IPS-NIHi7 (cell line): Measurements from ENCODE around the gene GALNT3.

Source experiments
- DNase-seq: peaks from one replicate; pipeline ENCODE4 v3.0.0; 2012; ENCODE audit warnings: mixed read lengths; ENCODE audit errors: extremely low spot score

Gene GALNT3

DNA sequence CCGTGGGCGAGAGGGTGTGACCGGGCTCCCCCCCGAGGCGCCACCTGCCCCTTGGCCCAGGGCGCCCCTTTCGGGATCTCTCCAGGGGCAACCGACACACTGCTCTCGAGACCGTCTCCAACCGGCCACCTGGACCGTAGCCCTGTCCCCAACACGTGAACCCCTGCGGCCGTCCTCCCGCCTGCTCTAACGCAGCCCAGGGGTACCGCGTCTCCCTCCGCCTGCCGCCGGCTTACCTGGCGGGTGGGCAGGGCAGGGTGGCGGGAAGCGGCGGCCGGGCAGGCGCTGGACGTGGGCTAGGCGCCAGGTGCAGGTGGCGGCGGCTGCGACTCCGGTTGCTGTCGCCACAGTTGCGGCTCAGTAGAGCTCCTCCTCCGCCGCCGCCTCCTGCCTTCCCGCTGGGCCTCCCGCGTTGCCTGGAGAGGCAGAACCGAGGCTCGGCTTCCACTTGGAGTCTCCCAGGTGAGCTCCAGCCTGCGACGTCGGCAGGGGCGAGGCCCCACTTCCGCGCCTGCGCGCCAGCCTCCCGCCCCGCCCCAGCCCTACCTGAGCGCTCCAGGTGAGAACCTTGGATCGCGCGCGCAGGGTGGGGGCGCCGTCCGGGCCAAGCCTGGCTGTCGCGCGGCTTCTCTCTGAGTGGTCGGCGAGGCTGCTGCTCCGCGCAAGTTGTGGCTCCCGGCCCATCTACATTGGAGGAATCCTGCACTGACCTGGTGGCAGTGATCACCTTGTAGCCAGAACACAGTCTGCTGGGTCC, at the start of gene GALNT3:
TSS of gene GALNT3 (minus strand) at position 469 of the 757 bp plus-strand sequence. CDS start 23,547 bp downstream, outside the sequence.
- DNase-seq, result peak; percentile 89

DNA sequence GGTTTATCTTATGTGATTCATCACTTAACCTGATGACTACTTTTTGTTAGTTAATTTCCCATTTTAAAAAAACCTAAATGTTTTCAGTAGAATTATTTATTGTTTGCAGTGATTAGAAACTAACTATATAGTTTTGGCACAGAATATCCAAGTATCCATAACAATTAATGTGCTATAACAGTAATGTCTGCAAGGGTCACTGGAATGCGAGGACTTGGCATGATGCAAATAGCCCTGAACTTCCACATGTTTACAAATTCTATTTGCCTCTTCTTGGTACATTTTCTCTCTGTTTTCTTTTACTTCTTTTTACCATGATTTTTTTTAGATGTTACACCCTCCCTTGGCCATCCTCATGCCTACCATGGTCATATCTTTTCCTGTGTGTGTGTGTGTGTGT, 49.3 kb upstream of the GALNT3 start:
- DNase-seq, result no peak

DNA sequence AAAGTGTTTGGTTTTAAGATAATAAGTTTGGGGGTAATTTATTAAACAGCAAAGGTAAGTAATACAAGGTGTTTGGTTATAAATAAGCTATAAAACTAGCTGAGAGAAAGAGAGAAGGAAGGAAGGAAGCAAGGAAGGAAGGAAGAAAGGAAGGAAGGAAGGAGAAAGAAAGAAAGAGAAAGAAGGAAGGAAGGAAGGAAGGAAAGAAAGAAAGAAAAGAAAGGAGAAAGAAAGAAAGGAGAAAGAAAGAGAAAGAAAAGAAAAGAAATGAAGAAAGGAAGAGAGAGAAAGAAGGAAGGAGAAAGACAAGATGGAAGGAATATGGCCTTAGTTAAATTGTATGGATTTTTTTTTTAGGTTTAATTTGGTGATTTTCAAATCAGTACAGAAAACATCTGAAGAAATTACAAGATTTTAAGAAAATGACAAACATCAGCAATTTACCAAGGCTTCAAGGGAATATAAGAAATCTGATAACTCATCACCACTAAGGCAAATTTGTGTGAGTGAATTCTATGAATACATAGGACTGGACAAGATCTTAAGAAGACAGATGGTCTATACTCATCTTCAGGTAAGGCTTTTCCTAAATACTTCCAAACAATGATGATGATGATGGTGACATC, 46.4 kb upstream of the GALNT3 start:
- no peak for DNase-seq

DNA sequence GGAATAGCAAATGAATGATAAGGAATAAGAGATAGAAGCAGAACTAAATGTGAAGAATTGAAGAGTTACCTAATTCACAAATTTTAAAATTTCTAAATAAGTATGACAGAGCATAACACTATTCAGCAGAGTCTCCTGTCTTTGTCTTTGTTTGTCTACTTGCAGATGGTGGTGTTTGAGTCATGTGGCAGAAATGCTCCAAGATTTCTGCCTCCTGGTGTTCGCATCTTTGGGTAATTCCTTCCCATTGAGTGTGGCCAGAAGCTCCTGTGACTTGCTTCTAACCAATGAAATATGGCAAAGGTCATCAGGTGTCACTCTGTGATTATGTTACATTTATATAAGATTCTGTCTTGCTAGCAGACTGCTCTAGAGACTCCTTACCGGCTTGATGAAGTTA, 45.6 kb upstream of the GALNT3 start:
- DNase-seq, result no peak

DNA sequence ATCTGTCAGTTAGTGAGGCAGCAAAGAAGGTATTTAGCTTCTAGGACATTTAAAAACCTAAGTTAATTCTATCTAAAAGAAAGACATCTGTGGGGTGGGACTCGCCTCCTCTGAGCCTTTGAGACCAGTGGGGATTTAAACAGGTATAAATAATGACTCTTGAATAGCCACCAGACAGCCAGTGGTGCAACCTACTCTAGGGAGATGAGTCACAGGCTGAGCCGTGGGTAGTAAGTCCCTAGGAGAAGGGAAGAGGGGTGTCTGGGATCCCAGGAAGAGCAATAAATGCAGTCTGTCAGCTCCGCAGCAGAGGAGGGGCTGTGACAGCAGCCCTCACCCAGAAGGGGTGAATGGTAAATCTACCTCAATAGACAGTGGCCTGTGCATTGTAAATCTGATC, 43.1 kb upstream of the GALNT3 start:
- DNase-seq, result peak; percentile 46

DNA sequence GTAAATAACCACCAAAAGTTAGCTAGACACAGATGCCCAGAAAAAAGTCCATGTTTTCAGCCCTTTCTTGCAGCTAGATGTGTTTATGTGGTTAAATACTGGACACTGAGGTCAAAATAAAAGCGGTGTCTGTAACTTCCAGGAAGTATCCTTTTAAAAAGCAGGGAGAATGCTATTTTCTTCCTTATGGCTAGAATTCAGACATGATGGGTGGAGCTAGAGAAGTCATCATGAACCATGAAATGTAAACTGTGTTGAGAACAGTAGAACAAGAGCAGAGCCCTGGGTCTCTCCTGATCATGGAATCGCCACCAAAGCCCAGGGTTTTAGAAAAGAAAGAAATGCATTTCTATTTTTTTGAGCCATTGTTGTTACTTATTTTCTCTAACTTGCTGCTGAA, 41.3 kb upstream of the GALNT3 start:
- DNase-seq, result no peak

DNA sequence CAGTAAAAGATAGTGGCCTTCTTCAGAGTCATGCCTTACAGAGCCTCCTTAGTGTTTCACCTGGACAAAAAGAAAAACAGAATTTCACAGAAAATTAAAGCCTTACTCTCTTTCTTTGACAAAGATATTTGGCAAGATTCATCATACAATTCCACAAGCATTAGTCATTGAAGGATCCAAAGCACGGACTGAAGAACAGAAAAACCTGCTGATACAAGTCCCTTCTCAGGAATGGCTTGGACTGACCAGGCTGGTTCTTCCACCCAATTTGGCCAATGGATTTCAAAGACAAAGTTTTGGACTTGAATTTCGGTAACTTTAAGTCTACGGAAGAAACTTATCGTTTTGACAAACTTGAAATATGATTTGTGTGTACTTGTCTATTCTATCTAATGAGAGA, 39.1 kb upstream of the GALNT3 start:
- no peak for DNase-seq

DNA sequence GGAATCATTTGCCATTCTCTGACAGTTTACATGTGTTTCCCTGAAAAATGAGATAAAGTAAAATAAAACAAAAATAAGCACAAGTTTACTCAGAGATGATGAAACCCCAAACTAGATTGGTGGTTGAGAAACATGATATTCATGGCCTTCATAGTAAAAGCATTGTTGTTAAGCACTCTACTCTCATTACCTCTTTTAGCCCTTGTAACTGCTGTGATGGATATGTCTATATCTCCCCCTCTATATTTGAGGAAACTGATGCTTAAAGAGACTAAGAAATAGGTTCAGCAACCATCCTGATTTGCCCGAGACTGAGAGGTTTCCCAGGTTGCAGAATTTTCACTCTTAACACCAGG, 33.9 kb upstream of the GALNT3 start:
- DNase-seq, result no peak

DNA sequence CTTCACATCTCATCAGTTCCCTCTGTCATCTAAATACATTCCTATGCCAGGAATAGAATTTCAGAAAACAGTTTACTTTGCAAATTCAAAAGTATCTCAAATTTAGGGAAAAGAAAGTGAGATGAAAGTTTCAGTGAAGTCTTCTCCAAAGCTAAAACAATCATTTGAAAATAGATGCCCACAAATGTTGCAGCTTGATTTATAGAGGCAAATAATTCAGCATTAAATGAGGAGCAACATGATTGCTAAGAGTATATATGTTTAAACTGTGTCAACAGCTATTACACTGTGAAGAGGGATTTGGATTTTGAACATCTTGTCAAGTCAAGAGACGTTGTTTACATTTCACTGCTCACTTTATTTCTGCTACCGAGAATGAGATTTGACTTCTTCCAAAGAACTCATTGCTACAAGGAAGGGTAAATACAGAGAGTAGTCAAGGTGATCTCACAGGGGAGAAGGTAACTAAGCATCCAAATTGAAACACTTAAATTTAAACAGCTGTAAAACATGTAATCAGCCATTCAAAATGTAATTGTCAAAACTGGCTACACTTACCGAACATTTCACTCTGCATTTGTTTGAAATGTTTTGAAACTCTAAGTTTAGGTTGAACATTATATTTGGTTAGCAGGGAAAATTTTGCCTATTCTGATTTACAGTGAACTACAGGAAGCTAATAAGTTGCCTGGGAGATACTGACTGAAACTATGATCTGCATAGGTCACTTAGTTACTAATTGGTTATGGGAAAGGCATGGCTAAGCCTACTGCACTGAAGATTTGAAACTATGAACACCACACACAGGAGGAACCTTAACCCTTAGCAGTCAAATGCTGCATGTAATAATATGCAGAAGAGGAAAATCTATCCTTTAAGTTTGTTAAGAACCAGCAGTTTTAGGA, 33.2 kb upstream of the GALNT3 start:
- no peak for DNase-seq

DNA sequence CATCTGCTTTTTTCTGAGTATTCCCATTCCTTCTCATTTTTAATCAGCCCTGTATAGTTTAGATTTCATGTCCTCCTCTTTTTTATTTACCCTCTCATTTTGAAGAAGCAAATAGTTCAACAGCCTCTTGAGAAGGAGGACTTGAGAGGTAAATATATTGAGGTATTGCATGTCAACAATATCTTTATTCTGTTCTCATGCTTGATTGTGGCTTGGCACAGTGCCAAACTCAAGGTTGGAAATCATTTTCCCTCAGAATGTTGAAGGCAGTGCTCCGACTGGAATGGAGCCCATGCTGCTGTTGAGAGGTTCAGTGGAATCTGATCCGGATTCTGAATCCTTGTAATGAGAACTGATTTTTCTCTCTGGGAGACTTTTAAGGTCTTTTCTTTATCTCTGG, 31.0 kb upstream of the GALNT3 start:
- DNase-seq, result no peak

DNA sequence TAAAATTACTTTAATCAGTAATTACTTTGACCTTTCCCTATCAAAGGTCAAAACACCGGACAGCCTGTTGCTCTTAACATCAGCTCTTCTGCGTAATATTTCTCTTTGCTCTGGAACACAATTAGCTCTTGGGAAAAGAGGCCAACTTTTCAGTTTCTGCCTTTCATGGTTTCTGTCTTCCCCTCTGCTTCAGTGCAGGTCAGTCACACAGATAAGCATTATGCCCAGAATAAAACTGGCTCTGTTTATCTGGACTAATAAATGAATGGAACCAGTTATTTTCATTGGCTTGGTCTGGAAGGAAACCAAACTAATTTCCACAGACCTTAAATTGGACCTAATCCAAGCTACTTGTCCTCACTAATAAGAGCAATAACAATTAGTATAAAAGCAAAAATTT, 26.2 kb upstream of the GALNT3 start:
- DNase-seq, result no peak

DNA sequence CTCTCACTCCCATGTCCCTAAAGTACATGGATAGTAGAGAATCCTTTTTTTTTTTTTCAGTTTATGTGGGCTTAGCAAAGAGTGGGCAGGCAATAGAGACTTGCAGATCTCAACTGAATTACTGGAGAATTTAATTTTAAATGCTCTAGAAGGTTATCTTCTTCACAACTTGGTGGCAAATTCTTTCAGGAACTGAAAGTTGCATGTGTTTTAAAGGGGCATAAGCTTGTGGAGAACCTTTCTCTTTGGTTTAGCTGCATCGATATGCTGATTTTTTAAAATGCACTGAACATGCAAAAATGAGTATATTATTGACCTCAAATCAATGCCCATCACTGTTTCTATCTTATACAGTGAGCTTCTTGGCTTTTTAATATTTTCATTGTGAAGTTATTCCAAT, 24.9 kb upstream of the GALNT3 start:
- no peak for DNase-seq

DNA sequence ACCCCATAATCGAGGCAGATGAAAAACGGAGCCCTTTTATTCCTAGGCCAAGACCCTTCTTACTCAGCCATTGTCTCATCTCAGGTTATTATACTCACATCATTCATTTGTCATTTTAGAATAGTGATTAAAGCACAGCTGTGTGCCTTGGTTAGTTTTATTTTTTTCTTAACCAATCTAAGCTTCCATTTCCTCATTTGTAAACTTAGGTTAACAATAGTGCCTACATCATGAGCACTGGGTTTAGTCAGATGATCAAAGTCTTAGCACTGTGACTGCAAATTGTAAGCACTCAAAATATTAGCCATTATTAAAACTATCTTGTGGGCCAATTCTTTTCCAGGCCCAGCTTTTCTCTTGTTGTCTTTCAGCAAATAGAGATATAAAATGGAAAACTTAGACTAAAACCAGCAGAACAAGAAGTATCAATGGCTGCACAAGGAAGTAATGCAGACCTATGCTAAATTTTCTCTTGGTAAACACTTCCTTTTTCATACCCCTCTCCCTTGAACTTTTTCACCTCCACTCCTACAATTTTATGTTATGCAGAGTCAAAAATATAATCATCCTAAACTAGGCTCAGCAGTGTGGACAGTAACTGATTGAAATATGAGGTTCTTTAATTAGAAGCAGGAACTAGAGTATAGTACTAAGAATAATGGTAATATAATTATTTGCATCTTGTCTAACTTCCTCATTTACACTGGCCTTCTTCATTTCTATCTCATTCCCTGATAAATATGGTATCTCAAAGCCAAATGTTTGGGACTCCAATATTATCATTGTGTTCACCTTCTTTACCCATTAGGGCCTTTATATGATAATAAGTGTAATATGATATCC, 21.5 kb upstream of the GALNT3 start:
- no peak for DNase-seq

DNA sequence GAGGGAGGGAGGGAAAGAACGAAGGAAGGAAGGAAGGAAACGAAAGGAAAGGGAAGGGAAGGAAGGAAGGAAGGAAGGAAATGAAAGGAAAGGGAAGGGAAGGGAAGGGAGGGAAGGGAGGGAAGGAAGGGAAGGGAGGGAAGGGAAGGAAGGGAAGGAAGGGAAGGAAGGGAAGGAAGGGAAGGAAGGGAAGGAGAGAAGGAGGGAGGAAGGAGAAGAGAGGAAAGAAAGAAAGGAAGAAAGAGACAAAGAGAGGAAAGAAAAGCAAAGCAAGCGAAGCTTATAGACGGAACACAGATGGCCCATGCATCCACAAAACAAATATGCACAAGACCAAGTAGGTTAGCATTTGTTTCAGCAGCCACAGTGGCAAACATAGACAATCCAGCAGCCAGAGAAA, 20.4 kb upstream of the GALNT3 start:
- DNase-seq, result no peak

DNA sequence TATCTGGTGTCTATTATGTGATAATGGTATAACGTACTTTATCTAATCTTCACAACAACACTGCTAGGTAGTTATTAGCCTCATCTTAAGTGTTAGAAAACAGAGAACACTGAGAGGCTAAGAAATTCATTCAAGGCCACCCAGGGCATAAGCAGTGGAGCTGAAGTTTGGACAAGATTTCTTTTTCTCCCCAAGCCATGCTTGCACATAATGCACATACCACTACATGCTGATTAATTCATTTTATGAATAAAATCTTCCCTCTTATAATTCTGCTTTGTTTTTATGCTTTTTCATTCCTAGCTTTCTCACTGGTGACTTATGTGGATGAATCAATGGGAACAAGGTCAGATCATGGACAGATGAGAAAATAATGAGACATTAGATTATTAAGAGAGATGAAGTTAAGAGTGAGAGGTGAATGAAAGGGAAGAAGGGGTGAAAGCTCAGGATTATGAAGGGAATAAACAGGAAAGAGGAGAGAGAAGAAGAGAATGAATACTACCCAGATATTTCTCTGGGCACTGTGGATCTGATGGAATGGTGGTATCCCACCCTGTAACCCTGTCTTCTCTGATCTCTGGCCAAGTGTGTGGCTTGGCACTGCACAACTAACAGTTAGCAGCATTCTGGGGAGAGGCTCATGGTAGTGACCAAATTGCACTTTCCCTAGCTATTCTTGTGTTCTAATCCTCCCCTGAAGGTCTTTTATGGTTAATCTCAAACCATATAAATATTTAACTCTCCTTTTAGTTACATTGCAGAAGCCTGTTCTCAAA, 17.7 kb upstream of the GALNT3 start:
- DNase-seq, result no peak

DNA sequence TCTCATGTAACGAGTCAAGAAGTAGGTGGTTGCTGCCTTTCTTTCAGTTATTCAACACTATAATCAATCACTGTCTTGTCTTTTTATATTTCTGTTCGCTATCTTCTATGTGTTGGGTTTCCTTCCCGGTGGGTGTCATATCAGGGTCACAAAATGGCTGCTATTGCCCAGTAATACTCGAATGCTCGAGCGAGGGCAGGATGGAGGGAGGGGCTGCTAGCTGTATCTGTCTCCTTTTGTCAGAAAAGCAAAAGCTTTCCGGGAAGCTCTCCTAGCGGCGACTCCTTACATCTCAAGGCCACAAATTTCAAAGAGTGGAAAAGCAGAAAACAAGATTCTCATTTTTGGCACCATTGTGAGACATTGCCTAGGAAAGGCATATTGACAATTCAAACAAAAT, 16.4 kb upstream of the GALNT3 start:
- no peak for DNase-seq

DNA sequence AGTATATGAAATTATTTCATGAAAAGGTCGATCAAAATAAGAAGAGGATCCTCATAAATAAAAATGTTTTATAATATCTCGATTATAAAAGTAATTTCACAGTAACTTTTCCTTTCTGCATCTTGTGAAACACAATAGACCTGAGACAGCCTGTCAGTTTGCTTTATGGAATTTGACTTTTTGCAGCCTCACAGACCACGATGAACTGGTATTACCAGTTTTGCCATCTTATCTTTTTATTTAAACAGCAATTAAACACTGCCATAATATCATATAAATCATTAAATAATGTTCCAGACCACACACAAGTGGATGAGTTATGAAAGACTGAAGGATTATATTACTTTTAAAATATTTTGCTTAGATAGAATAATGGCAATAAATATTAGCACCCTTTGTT, 10.7 kb upstream of the GALNT3 start:
- no peak for DNase-seq

DNA sequence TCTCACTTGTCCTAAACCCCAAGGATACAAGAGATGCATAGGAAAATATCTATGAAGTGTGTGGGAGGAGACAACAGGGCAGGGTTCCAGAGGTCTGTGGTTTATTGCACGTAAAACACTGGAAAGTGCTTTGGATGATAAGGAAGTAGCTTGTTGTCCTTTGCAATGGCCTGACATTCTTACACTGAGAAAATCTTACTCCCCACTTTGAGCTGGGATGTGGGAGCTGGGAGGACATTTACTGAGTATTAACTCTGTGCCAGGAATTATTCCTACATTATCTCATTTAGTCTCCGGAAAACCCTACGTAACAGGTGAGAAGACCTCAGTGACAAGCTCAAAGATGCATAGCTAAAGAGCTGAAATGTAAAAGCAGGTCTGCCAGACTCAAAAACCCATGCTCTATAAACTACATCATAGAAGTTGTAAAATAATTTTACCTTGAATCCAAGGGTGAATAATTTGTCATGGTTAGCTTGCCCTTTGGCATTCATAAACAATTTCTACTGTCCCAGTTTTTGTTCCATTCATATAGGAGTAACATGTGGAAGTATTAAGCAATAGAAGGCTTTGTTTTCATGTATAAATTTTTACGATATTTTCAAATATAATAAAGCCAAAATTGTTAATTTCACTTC, 9.2 kb upstream of the GALNT3 start:
- DNase-seq, result no peak

DNA sequence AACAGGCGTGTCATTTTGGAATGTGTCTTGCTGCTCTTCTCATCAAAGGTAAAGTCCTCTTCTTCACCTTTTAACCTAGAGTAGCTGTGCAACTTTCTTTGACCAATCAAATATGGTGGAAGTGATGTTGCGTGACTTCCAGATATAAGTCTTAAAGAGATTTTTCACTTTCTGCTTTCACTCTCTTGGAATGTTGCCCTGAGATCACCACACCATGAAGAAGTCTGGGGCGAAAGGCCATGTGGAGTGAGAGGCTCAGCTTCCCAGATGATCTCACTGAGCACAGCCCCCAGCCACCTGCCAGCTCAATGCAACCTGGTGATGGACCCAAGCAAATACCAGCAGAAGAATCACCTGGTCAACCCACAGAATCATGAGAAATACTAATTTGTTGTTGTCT, 7.1 kb upstream of the GALNT3 start:
- DNase-seq, result no peak

DNA sequence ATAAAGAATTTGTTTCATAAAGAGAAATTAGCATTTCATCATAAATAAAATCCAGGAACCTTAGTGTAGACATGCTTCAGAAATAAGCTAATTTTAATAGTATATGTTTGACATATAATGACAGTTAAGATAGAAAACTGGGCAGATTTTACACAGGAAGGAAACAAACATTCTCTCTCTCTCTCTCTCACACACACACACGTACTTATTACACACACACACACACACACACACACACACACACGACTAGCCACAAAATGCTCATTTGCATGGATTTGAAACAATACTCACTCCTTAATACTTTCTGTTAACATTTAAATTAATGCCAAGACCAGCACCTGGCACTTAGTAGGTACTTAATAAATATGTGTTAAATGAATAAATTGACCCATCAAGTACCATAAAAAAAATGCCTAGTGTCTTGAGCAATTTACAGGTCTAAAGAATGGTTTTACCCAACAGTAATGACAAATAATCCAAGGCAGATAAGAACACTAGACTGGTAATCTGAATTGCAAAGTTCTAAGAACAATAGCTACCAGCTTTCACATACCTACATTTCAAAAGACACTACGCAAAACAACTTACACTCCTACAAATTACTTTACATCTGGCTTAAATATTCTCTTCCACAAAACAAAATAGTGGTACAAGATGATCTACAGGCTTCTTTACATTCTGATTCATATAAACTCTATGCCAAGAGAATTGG, 2.9 kb upstream of the GALNT3 start:
- DNase-seq, result no peak
